Inferior parietal cortex (tissue), 1 donor: Measurements from ENCODE around the gene WDR59.
A peak's percentile ranks its signal among the peaks of the same experiment; 100 is the strongest.

ENCODE experiments used
- DNase-seq: peaks from one replicate; pipeline ENCODE4 v3.0.0-alpha.2; 2016; ENCODE audit errors: extremely low spot score

The WDR59 gene

GRCh38 chr16:74902161-74902560 lies 82.8 kb downstream of the WDR59 start:
- DNase-seq = no peak

GRCh38 chr16:74901606-74902005 lies 83.3 kb downstream of the WDR59 start:
- no peak for DNase-seq

- no peak for DNase-seq
Observed at GRCh38 chr16:74899816-74900215, 85.1 kb downstream of the WDR59 start.

GRCh38 chr16:74898659-74899058 lies 86.3 kb downstream of the WDR59 start:
- no peak for DNase-seq

- DNase-seq = peak; percentile 7
Observed at GRCh38 chr16:74896389-74897370, 88.2 kb downstream of the WDR59 start.

GRCh38 chr16:74893541-74893940 lies 91.4 kb downstream of the WDR59 start:
- DNase-seq = no peak

- no peak for DNase-seq
Observed at GRCh38 chr16:74892574-74893461, 92.1 kb downstream of the WDR59 start.

- DNase-seq = no peak
Observed at GRCh38 chr16:74888888-74889287, 96.0 kb downstream of the WDR59 start.

- no peak for DNase-seq
Observed at GRCh38 chr16:74888232-74888862, 96.6 kb downstream of the WDR59 start.

- DNase-seq = no peak
Observed at GRCh38 chr16:74887084-74887483, 97.8 kb downstream of the WDR59 start.

GRCh38 chr16:74877706-74878105 lies 107.2 kb downstream of the WDR59 start:
- DNase-seq = no peak

- no peak for DNase-seq
Observed at GRCh38 chr16:74874912-74875546, 109.9 kb downstream of the WDR59 start.

- no peak for DNase-seq
Observed at GRCh38 chr16:74874123-74874522, 110.8 kb downstream of the WDR59 start.

GRCh38 chr16:74872302-74872701 lies 112.6 kb downstream of the WDR59 start:
- no peak for DNase-seq

GRCh38 chr16:74871608-74872007 lies 113.3 kb downstream of the WDR59 start:
- DNase-seq = no peak

- no peak for DNase-seq
Observed at GRCh38 chr16:74868501-74868900, 116.4 kb downstream of the WDR59 start.

GRCh38 chr16:74868035-74868434 lies 116.9 kb downstream of the WDR59 start:
- DNase-seq = no peak

GRCh38 chr16:74867281-74867849 lies 117.6 kb downstream of the WDR59 start:
- no peak for DNase-seq

GRCh38 chr16:74865922-74866598 lies 118.9 kb downstream of the WDR59 start:
- DNase-seq = no peak

- peak; percentile 77 for DNase-seq
Observed at GRCh38 chr16:74862743-74863244, 122.1 kb downstream of the WDR59 start.
